ENCODE data around the gene ELFN1.

GRCh38 chr7:1742555-1743303 lies 72.7 kb downstream of the ELFN1 start:
- TF ChIP-seq CTCF (IDR thresholded peaks at IDR 0.05; ENCODE audit: low read depth, low read length) = no peak
- TF ChIP-seq POLR2A (IDR thresholded peaks at IDR 0.05; ENCODE audit: extremely low read depth, insufficient read length) = peak; percentile 40
- TF ChIP-seq MAX (IDR thresholded peaks at IDR 0.05; ENCODE audit: low read depth, low read length) = peak; percentile 72
- TF ChIP-seq MYC (IDR thresholded peaks at IDR 0.05; ENCODE audit: low read depth, low read length) = no peak
